Mammary epithelial cell (primary cell): ENCODE data around the gene SLC39A6.

Experiments used
- CTCF ChIP-seq, 2 donors: IDR thresholded peaks in 1 of 2; conservative IDR thresholded peaks in 1 of 2; 2 replicates each; pipeline ENCODE4 v1.5.1; 2011 to 2012; ENCODE audit warnings: inconsistent platforms in 2 of 2, low read length in 2 of 2, mild to moderate bottlenecking in 2 of 2, control low read depth in 1 of 2, low read depth in 1 of 2; ENCODE audit not compliant: insufficient read depth in 1 of 2; ENCODE audit errors: extremely low read depth in 1 of 2
- EZH2 ChIP-seq: IDR thresholded peaks from 2 replicates; pipeline ENCODE4 v1.6.1; 2012; ENCODE audit warnings: low read length, inconsistent platforms, borderline replicate concordance

GRCh38 chr18:36120297-36120696 lies 8.8 kb downstream of the SLC39A6 start:
- TF ChIP-seq EZH2 (no peak), CTCF (conservative IDR thresholded peaks at IDR 0.05 in 1 of 2, IDR thresholded peaks at IDR 0.05 in 1 of 2; ENCODE audit: extremely low read depth in 1 of 2, insufficient read depth in 1 of 2, low read depth in 1 of 2, low read length in 2 of 2) (no peak)
